NCI-H2107 (cell line): ENCODE data around the gene TRAF1.
"Not testable (repeated sequence)": the region's sequence is repeated elsewhere in the genome, so short reads cannot be mapped to it uniquely, and the experiment has no call there.

ENCODE experiments used
- DNase-seq: peaks from one replicate; lab custom pipeline; 2025; lab: John Stamatoyannopoulos, UW

The TRAF1 gene

GRCh38 chr9:120926397-120926928, at the start of gene TRAF1:
Gene TRAF1 (minus strand): TSS chr9:120926796. CDS start chr9:120926075, 721 bp downstream.
- DNase-seq: no peak

GRCh38 chr9:120974921-120975320, 48.3 kb upstream of the TRAF1 start:
- no peak for DNase-seq

GRCh38 chr9:120974181-120974580, 47.6 kb upstream of the TRAF1 start:
- no peak for DNase-seq

- DNase-seq: no peak
Measured at GRCh38 chr9:120971938-120972337, 45.3 kb upstream of the TRAF1 start.

- DNase-seq: not testable (repeated sequence)
Measured at GRCh38 chr9:120971471-120971870, 44.9 kb upstream of the TRAF1 start.

- no peak for DNase-seq
Measured at GRCh38 chr9:120970244-120970643, 43.6 kb upstream of the TRAF1 start.

- no peak for DNase-seq
Measured at GRCh38 chr9:120966013-120966369, 39.4 kb upstream of the TRAF1 start.

GRCh38 chr9:120965344-120966012, 38.9 kb upstream of the TRAF1 start:
- no peak for DNase-seq

GRCh38 chr9:120961936-120962335, 35.3 kb upstream of the TRAF1 start:
- DNase-seq: no peak

GRCh38 chr9:120960001-120960400, 33.4 kb upstream of the TRAF1 start:
- DNase-seq: no peak

GRCh38 chr9:120956862-120957261, 30.3 kb upstream of the TRAF1 start:
- DNase-seq: no peak

GRCh38 chr9:120951960-120952618, 25.5 kb upstream of the TRAF1 start:
- no peak for DNase-seq

GRCh38 chr9:120950421-120951388, 24.1 kb upstream of the TRAF1 start:
- DNase-seq: no peak

GRCh38 chr9:120949290-120949689, 22.7 kb upstream of the TRAF1 start:
- no peak for DNase-seq

- DNase-seq: no peak
Measured at GRCh38 chr9:120948824-120949223, 22.2 kb upstream of the TRAF1 start.

GRCh38 chr9:120947222-120947621, 20.6 kb upstream of the TRAF1 start:
- no peak for DNase-seq

- no peak for DNase-seq
Measured at GRCh38 chr9:120946259-120946658, 19.7 kb upstream of the TRAF1 start.

- DNase-seq: no peak
Measured at GRCh38 chr9:120944948-120945347, 18.4 kb upstream of the TRAF1 start.

GRCh38 chr9:120944434-120944843, 17.8 kb upstream of the TRAF1 start:
- no peak for DNase-seq

- DNase-seq: no peak
Measured at GRCh38 chr9:120942186-120943001, 15.8 kb upstream of the TRAF1 start.

GRCh38 chr9:120941046-120941770, 14.6 kb upstream of the TRAF1 start:
- DNase-seq: no peak
